KMS-11 (cell line): ENCODE measurements around the gene DAB2IP.
A peak's percentile ranks its signal among the peaks of the same experiment; 100 is the strongest.

Experiments used
- H2AFZ ChIP-seq: fragments of 200-600 bp; sonication (generic); 2 replicates; pipeline ENCODE4 v1.6.1; 2016; ENCODE audit warnings: antibody characterized with exemption, mixed run types, low read depth
- H3K27ac ChIP-seq: fragments of 200-600 bp; sonication (generic); 2 replicates; pipeline ENCODE4 v1.6.1; 2016; ENCODE audit warnings: mild to moderate bottlenecking, mixed run types
- H3K27me3 ChIP-seq: fragments of 200-600 bp; sonication (generic); 2 replicates; pipeline ENCODE4 v1.6.1; 2017; ENCODE audit warnings: mild to moderate bottlenecking, low read depth, mixed run types, moderate library complexity; ENCODE audit not compliant: insufficient read depth
- H3K36me3 ChIP-seq: fragments of 200-600 bp; sonication (generic); 2 replicates; pipeline ENCODE4 v1.6.1; 2017; ENCODE audit warnings: mild to moderate bottlenecking, mixed run types; ENCODE audit not compliant: insufficient read depth
- H3K4me1 ChIP-seq: fragments of 200-600 bp; sonication (generic); 2 replicates; pipeline ENCODE4 v1.6.1; 2016; ENCODE audit warnings: mild to moderate bottlenecking, low read depth, mixed run types; ENCODE audit not compliant: poor library complexity, severe bottlenecking
- H3K4me2 ChIP-seq: fragments of 200-600 bp; sonication (generic); 2 replicates; pipeline ENCODE4 v1.7.0; 2016; ENCODE audit warnings: mild to moderate bottlenecking, mixed run types
- H3K4me3 ChIP-seq: fragments of 200-600 bp; sonication (generic); IDR thresholded peaks from 2 replicates; pipeline ENCODE4 v1.6.1; 2017; ENCODE audit warnings: low read depth, low read length, mixed read lengths; ENCODE audit not compliant: insufficient read depth
- H3K79me2 ChIP-seq: fragments of 200-600 bp; sonication (generic); 2 replicates; pipeline ENCODE4 v1.6.1; 2016; ENCODE audit warnings: low read depth, mixed run types; ENCODE audit not compliant: insufficient read depth
- H3K9ac ChIP-seq: fragments of 200-600 bp; sonication (generic); 2 replicates; pipeline ENCODE4 v1.6.1; 2016; ENCODE audit warnings: mild to moderate bottlenecking, mixed run types
- H4K20me1 ChIP-seq: fragments of 200-600 bp; sonication (generic); 2 replicates; pipeline ENCODE4 v1.6.1; 2016; ENCODE audit warnings: mild to moderate bottlenecking, mixed run types; ENCODE audit not compliant: insufficient read depth
- TF ChIP-seq, protein P1 (sequence below): fragments of 200-600 bp; sonication (generic); conservative IDR thresholded peaks from 2 replicates; pipeline ENCODE4 v1.6.1; 2017; ENCODE audit warnings: low read depth, mild to moderate bottlenecking, antibody characterized with exemption, low read length, moderate library complexity, mixed read lengths

DAB2IP gene

DNA sequence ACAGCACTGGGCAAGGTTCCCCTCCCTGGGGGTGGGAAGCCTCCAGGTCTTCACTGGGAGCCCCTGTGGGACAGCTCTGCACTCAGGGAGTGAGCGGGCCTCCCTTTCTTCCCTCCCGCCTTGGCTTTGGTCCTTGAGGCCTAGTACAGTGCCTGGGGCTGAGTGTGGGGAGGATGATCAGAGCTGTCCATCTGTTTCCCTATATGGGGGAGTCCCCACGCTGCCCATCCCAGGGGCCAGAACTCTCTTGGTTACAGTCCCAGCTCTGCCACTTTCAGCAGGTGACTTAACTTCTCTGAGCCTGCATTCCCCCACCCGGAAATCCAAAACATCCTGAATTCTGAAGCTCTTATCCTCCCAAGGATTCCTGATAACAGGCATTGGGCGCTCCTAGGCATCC lies 42.6 kb downstream of the DAB2IP start:
- no peak overlapping the region for H3K27ac ChIP-seq
- H2AFZ ChIP-seq = no peak overlapping the region
- H3K79me2 ChIP-seq = no peaks in the 10 kb centered on the region
- no peaks in the 10 kb centered on the region for H3K4me1 ChIP-seq
- H3K36me3 ChIP-seq = no peaks in the 10 kb centered on the region
- TF ChIP-seq, protein P1, sequence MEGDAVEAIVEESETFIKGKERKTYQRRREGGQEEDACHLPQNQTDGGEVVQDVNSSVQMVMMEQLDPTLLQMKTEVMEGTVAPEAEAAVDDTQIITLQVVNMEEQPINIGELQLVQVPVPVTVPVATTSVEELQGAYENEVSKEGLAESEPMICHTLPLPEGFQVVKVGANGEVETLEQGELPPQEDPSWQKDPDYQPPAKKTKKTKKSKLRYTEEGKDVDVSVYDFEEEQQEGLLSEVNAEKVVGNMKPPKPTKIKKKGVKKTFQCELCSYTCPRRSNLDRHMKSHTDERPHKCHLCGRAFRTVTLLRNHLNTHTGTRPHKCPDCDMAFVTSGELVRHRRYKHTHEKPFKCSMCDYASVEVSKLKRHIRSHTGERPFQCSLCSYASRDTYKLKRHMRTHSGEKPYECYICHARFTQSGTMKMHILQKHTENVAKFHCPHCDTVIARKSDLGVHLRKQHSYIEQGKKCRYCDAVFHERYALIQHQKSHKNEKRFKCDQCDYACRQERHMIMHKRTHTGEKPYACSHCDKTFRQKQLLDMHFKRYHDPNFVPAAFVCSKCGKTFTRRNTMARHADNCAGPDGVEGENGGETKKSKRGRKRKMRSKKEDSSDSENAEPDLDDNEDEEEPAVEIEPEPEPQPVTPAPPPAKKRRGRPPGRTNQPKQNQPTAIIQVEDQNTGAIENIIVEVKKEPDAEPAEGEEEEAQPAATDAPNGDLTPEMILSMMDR = no peak
- H3K9ac ChIP-seq = no peak overlapping the region
- no peak overlapping the region for H3K4me2 ChIP-seq
- H3K27me3 ChIP-seq = no peaks in the 10 kb centered on the region
- no peaks in the 10 kb centered on the region for H4K20me1 ChIP-seq
- H3K4me3 ChIP-seq = no peak overlapping the region

DNA sequence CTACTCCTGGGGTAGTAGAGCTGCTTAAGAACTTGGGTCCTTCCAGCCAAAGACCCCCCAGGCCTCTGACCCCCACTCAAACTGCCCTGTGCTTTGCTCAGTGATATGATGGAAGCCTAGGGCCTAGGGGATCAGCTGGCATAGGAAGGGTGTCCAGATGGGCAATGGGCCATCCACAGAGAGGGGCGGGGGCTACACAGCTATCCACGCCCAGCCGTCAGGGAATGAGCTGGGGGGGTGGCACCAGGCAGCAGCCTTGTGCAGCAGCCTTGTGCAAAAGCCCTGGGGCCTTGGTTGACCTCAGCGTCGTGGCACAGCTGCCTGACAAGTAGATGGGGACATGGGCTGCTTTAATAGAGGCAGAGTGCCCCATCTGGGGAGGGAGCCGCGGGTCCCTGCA lies 43.2 kb downstream of the DAB2IP start:
- Histone ChIP-seq H3K4me3 (no peak overlapping the region), H4K20me1 (no peaks in the 10 kb centered on the region), H3K9ac (no peak overlapping the region), H3K36me3 (no peaks in the 10 kb centered on the region), H2AFZ (no peak overlapping the region), H3K27ac (no peak overlapping the region), H3K4me1 (no peaks in the 10 kb centered on the region), H3K79me2 (no peaks in the 10 kb centered on the region), H3K27me3 (no peaks in the 10 kb centered on the region), H3K4me2 (no peak overlapping the region)
- TF ChIP-seq, protein P1 = no peak

DNA sequence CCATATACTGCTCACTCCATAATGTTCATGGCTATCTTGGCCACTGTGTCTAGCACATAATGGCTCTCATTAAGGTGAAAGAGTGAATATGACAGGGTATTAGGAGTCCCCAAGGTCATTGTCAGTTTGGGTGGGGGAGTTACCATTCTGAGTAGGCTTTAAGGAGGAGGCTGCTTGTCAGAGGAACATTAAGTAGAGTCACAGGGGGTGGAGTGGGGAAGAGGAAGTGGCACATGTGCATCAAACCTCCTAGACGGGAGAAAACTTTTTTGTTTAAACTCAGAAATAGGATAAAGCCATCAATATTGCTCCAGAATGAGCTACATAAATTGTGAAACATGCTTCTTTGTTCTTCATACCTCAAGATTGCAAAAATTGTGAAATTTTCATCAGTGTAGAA lies 45.5 kb downstream of the DAB2IP start:
- Histone ChIP-seq H3K36me3 (no peaks in the 10 kb centered on the region), H3K27ac (no peak overlapping the region), H4K20me1 (no peaks in the 10 kb centered on the region), H3K4me1 (no peaks in the 10 kb centered on the region), H3K9ac (no peak overlapping the region), H3K4me3 (no peak overlapping the region), H2AFZ (no peak overlapping the region), H3K79me2 (no peaks in the 10 kb centered on the region), H3K27me3 (no peaks in the 10 kb centered on the region), H3K4me2 (no peak overlapping the region)
- TF ChIP-seq, protein P1 = no peak

DNA sequence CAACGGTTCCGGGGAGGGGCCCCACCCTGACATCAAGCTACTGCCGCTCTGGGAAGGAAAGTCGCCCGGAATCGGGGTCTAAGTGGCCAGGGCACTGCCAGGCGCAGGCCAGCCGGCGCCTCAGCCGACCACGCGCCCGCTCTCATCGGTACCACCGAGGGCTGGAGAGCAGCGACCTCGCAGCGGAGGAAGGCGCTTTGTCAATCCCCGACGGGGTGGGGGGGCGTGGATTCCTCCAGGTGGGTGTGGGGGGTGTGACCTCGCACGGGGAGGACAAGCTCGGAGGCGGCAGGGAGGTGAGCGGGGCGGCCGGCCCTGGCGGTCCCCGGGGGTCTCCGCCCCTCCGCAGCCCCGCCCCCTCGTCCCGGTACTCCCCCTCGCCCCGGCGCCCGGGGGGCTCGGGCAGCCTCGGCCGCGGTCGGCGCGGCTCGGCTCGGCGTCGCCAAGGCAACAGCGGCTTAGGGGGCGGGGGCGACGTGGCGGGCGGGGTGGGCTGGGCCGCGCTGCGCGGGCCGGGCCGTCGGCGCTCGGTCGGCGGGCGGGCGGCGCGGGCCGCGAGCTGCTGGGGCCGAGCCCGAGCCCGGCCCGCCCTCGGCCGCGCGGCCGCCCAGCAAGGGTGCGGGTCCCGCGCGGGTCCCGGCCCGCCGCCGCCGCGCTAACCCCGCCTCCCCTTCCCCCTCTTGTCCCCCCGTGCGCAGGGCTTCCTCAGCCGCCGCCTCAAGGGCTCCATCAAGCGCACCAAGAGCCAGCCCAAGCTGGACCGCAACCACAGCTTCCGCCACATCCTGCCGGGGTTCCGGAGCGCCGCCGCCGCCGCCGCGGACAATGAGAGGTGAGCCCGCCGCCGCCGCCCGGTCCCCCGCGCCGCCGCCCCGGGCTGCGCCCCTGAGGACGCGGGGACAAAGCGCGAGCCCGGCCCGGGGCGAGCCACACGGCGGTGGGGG lies 47.5 kb downstream of the DAB2IP start:
- Histone ChIP-seq H3K4me1 (no peaks in the 10 kb centered on the region), H3K79me2 (no peaks in the 10 kb centered on the region), H3K4me2 (peak overlapping the region; percentile 89), H2AFZ (peak overlapping the region; percentile 81), H3K4me3 (no peak overlapping the region), H3K27me3 (no peaks in the 10 kb centered on the region), H3K9ac (peak overlapping the region; percentile 46; the same call in 1 of the 2 replicates), H3K27ac (no peak overlapping the region), H4K20me1 (no peaks in the 10 kb centered on the region), H3K36me3 (no peaks in the 10 kb centered on the region)
- TF ChIP-seq, protein P1 = no peak
